ENCODE measurements around the gene FMNL1.
"Not testable (repeated sequence)": the region's sequence is repeated elsewhere in the genome, so short reads cannot be mapped to it uniquely, and the experiment has no call there.

Gene FMNL1, protein sequence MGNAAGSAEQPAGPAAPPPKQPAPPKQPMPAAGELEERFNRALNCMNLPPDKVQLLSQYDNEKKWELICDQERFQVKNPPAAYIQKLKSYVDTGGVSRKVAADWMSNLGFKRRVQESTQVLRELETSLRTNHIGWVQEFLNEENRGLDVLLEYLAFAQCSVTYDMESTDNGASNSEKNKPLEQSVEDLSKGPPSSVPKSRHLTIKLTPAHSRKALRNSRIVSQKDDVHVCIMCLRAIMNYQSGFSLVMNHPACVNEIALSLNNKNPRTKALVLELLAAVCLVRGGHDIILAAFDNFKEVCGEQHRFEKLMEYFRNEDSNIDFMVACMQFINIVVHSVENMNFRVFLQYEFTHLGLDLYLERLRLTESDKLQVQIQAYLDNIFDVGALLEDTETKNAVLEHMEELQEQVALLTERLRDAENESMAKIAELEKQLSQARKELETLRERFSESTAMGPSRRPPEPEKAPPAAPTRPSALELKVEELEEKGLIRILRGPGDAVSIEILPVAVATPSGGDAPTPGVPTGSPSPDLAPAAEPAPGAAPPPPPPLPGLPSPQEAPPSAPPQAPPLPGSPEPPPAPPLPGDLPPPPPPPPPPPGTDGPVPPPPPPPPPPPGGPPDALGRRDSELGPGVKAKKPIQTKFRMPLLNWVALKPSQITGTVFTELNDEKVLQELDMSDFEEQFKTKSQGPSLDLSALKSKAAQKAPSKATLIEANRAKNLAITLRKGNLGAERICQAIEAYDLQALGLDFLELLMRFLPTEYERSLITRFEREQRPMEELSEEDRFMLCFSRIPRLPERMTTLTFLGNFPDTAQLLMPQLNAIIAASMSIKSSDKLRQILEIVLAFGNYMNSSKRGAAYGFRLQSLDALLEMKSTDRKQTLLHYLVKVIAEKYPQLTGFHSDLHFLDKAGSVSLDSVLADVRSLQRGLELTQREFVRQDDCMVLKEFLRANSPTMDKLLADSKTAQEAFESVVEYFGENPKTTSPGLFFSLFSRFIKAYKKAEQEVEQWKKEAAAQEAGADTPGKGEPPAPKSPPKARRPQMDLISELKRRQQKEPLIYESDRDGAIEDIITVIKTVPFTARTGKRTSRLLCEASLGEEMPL

DNA sequence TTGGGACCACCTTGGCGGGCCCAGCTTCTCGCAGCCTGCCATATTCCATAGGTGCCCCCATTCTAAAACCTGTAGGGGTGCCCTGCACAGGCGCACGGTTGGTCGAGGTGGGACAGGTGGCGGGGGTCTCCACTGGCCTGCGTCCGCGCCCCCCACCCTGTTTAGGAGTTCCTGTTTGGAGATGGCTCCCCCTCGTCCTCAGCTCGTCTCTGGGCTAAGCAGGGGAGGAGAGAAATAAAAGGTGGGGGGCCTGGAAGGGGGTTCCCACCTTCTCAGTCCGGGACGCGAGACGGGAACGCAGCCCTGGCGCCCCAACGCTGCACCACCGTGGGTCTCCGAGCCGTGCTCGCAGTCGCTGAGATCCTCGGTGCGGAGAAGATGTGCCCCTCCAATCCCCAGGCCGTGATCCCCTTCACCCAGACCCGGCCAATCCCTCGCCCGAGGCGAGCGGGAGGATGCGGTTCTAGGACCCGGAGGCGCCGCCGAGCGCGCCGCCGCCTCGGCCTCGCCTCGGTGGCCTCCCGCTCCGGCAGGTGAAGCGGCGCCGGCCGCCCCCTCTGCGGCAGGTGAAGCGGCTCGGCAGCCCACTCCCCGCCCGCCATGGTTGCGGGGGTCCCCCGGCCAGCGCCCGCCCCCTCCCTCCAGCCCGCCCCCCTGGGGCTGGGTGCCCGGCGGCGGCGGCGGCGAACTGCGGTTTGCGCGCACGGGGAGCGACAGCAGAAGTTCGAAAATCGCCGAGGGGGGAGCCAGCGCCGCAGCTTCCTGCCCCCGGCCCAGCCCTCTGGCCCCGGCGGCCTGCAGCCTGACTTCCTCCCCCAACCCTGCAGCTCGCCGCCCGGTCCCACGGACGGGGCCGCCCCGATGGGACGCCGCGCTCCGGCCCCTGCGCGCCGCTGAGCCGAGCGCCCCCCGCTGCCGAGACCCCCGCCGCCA is at the start of gene FMNL1:
FMNL1 (plus strand) TSS at position 805 of the 933 bp plus-strand sequence. CDS start 240 bp downstream, outside the sequence.
- DNase-seq, result peak; percentile 8

DNA sequence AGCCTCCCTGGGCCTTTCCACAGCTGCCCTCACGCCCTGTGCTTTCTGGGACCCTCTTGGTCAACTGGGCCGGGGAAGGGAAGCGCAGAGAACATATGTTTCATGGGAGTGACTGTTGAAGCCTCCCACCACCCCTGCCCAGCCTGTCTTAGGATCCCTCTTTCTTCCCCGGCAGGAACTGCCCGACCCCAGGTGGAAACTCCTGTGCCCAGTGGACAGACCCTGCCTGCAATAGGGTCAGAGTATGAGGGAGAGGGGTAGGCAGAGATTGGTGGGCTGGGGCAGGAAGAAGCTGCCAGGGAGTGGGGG is 49.5 kb upstream of the FMNL1 start:
- DNase-seq, result no peak

DNA sequence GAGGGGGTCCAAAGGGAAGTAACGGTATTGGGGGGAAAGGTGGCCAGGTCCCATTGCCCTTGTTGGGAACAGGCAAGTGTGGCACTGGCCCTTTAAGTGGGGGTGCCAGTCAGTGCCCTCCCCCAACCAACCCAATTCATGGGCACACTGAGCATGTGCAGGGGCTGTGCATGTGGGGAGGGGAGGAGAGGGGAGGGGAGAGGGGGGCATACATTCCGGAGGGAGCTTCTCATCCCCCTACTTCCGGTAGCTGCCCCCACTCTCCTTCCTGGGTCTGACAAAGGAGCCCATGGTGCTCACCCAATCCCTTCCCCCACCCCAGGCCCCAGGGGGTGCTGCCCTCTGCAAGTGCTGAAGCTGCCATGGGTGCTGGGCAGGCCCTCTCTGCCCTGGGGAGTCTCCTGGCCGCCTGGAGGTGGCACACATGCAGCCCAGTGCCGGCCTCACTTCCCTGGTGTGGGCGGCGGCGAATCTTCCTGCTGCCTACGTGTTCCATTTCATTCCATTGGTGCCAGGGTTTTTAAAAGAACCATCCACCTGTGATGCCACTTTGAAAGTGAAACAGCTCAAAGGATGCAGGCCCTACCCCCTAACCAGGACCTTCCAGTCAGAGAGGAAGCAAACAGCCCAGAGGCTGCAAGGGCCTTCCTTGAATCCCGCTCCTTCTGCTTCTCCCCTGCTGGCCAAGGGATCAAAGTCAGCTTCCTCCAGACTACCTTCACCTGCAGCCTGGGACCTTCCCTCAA is 49.0 kb upstream of the FMNL1 start:
- no peak for DNase-seq

DNA sequence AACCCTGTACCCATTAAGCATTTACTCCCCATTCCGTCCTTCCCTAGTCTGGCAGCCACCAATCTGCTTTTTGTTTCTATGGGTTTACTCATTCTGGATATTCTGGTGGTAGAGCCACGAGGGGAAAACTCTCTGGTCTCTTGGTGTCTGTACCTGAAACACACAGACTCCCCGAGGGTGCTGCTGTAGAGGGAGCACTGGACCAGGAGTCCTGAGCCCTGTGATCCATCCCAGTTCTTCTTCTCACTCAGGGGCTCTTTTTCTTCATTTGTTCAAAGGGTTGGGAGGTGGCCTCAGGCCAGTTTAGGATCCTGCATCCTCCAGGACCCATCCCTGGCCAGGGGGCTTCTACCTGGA is 45.9 kb upstream of the FMNL1 start:
- DNase-seq, result no peak

DNA sequence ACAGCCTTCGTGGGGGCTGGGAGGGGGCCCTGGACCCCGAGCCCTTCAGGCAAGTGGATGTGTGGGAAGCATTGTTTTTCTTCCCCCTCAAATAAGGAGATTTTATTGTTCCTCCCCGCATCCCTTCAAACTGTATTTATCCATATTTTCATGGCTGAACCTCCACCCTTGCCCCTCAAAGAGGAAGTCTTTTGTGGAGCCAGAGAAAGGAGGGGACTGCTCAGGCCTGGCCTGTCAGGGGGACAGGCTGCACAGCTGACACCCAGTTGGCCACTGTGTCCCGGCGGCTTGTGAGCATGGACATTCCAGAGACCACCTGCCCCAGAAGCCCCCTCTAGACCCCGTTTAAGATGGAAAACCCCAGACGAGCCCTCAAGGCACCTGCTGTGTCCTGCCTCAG is 44.1 kb upstream of the FMNL1 start:
- no peak for DNase-seq

DNA sequence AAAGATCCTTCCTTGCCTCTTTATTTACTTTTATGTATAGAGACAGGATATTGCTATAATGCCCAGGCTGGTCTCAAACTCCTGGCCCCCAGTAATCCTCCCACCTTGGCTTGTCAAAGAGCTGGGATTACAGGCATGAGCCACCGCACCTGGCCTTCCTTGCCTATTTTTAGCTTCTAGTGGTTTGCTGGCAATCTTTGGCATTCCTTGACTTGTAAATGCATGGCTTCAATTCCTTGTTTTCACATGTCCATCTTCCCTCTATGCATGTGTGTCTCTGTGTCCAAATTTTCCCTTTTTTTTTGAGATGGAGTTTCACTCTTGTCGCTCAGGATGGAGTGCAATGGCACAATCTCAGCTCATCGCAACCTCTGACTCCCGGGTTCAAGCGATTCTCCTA is 37.5 kb upstream of the FMNL1 start:
- DNase-seq, result no peak

DNA sequence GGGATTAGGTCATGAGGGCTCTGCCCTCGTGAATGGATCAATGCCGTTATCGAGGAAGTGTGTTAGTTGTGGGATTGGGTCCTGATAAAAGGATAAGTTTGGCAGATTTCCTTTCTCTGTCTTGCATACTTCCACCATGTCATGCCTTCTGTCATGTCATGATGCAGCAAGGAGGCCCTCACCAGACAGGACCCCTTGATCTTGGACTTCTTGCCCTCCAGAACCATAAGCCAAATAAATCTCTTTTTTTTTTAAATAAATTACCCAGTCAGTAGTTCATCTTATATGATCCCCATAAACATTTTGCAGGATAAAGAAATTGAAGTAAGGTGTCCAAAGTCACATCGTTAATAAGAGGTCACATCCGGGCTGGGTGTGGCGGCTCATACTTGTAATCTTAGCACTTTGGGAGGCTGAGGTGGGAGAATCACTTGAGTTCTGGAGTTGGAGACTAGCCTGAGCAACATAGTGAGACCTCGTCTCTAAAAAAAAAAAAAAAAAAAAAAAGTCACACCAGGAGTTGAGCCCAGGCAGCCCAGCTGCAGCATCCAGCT is 34.8 kb upstream of the FMNL1 start:
- DNase-seq, result no peak

DNA sequence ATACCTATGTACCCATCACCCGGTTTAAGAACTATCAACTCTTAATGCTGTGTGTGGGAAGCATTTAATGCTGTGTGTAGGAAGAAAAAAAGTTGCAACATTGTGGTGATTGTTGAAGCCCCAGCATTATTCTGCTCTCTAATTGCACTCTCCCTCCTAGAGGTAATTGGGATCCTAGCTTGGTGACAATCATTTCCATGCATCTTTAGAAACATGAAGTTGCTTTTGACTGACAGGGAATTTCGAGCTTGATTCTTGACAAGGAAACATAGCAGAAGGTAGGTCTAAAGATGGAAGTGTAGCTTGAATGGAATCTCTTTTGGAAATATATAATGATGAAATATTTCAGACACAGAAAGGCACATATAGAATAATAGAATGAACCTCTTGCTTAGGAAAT is 32.7 kb upstream of the FMNL1 start:
- no peak for DNase-seq

DNA sequence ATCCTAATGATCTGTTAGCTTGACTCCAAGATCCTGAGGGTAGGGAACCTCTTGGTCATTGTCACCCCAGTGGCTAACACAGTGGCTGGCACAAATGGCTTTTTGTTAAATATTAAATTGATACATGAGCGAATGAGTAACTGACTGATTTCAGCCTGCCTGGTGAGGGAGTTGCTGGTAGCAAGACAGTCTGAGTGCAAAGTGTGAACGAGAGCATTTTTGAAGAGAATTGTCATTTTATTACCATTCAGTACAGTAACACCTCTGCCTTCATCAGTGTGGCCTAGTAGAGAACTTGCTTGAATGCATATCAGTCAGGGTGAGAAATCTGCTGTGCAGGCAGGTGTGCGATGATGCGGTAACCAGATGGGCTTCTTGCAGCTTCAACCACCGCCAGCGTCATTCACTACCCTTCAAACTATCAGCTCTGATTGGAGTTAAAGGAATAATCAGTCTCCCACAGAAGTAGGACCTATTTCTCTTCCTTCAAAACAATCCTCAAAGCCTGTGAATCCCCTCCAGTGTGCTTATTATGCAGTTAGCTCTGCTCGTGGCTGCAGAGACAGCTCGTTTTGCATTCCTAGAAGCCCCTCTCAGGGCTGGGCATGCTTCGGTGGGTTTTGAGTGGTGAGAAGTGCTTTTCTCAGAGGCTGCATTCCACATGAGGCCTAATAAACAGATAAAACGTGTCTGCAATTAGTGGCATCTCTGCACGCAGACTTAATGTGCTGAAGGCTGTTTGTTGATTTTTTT is 31.0 kb upstream of the FMNL1 start:
- peak; percentile 76 for DNase-seq

DNA sequence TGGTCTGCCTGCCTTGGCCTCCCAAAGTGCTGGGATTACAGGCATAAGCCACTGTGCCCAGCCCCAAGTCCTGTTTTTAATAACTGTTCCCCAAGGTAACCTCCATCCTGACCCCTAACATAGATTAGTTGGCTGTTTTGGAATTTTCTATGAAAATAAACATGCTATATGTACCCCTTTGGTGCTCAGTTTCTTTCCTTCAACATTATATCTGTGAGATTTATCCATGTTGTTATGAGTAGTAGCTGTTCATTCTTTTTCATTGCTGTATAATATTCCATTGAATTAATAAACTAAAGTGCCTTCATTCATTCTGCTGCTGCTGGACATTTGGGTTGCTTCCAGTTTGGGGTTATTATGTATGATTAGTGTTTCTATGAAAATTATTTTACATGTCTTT is 26.3 kb upstream of the FMNL1 start:
- no peak for DNase-seq

DNA sequence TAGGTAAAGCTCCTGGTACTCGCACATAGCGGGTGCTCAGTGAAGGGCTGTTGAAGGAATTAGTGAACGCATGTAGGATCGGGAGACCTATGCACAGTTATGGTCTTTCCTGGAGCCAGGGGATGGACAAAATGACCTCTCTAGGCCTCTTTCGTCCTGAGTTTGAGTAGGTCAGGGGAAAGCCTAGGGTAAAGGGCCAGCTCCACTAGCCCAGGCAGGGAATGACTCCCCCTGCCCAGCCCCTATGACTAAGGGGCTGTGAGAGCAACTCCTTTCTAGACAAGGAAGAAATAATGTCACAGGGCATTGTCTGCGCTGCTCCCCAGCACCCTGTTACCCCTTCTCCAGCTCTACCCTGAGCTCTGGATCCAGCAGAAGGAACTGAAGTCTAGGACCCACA is 24.6 kb upstream of the FMNL1 start:
- DNase-seq, result no peak

DNA sequence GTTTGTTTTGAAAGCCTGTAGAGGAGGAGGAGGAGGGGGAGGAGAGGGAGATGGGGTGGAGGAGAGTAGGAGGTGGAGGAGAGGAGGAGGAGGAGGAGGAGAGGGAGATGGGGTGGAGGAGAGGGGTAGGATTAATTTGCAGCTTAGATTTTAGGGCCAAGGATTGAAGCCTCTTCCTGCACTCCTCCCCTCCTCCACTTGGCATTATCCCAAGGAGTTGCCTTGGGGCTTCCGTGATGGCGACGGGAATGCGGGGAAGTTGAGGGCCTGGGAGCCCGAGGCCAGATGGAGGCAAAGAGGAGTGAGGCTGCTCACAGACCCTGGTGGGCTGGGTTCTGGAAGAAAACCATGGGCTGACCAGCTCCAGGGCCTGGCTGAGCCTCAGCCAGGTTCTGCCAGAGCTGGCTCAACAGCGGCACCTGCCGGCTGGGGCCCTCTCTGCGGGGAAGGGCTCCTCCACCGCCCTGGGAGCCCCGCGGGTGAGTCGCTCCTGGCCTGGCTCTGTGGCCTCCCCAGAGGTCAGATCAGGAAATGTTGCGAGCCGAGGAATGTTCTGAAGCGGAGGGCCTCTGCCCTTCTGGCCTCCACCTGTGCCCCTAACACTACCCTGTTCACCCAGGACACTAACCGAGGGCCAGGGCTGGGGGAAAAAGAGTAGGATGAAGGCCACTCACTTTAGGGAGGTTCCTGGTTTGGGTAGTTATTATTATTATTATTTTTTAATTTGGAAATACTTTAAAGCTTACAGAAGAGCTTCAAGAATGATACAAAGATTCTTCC is 23.9 kb upstream of the FMNL1 start:
- peak; percentile 69 for DNase-seq

DNA sequence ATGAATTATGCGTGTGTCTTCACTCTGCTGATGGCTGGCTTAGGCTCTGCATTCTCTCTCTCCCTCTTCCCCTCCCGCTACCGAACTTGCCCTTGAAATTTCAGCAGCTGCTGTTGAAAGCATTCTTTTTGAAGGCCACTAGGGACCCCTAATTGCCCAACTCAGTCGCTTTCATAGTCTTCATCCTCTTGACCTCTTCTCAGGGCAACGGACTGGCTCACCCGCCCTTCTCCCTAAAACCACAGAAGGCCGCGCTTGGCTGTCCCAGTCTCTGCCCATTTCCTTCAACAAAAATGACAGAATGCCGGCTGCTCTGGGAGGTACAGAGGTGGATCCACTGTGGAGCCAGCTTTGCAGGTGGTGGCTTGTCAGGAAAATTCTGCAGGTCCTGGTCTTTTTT is 21.0 kb upstream of the FMNL1 start:
- no peak for DNase-seq

DNA sequence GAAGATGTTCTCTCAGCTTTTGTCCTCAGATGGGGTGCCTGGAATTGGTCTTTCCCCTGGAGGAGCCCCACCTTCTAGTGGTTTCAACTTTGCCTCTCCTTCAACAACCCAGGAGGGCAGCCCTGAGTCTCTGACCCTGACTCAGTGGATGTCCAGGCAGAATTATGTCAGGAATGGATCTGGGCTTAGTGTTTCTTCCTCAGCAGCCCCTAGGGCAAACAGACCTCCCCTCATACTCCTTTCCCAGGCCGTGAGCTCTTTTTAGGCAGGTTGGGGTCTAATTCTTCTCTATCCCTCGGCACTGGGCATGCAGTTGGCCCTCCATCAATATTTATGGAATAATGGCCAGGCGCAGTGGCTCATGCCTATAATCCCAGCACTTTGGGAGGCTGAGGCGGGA is 20.2 kb upstream of the FMNL1 start:
- DNase-seq, result no peak

DNA sequence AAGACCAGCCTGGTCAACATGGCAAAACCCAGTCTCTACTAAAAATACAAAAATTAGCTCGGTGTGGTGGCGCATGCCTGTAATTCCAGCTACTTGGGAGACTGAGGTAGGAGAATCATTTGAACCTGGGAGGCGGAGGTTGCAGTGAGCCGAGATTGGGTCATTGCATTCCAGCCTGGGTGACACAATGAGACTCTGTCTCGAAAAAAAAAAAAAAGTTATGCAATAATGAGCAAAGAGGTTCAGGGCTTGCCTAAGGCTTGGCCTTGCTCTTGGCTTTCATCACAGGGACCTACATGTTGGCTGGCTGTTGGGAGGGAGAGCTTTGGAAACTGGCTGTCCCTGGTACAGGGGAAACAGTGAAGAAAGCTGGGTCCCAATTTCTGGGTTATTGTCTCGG is 19.8 kb upstream of the FMNL1 start:
- DNase-seq, result not testable (repeated sequence)

DNA sequence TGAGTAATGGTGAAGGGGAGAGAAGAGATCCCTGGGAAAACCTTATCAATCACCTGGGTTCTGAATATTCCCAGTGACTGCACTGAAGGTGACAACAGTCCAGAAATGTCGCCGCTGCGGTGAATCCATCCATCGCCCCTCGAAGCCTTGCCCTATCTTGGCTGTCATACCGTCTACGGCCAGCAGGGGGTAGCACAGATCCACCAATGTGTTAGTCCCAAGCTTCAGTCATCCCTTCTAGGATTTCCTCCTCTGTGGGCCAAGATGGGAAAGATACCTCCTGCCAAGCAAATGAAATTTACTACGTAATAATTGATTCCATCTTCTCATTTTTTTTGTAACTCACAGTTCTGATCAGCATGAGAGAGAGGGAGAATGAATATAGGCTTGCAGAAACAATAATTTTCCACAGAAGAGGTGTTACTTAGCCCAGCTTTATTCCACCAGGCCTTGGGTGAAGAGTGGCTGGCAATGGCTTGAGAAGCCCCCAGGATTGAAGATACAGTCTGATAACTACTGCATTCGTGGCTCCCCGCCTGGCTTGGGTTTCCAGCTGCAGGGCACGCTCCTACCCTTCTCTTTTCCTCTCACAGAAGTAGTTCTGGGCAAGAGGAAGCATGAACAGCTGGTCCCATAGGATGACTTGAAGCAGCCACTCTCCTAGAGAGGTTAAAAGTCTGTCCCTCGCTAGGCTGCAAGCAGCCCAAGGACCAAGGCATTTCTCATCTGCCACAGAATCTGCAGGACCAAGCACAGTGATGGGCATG is 2.6 kb upstream of the FMNL1 start:
- peak; percentile 88 for DNase-seq

DNA sequence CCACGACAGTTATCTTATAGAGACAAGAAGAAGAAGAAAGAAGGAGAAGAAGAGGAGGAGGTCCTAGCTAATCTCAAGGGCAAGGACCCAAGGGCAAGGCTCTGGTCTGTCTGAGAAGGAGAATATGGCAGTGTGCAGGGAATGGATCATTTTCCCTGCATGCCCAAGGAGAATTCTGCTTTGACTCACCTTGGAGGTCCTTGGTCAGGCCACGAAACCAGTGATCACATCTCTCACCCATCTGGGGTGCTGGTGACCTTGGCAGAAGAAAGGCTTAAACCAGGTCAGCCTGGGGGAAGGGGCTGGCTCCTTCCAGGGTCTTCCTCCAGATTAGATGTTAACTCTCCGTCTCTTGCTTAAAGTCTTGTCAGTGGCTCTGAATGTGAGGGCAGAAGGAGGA is 1.6 kb upstream of the FMNL1 start:
- DNase-seq, result no peak

DNA sequence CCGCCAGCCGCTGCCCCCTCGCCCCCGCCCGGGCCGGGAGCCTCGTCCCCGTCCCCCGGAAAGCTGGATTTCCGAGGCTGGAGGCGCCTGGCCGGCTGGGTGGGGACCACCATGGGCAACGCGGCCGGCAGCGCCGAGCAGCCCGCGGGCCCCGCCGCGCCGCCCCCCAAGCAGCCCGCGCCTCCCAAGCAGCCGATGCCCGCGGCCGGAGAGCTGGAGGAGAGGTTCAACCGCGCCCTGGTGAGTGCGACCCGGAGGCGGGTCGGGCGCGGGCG is 266 bp downstream of the FMNL1 start:
- no peak for DNase-seq

DNA sequence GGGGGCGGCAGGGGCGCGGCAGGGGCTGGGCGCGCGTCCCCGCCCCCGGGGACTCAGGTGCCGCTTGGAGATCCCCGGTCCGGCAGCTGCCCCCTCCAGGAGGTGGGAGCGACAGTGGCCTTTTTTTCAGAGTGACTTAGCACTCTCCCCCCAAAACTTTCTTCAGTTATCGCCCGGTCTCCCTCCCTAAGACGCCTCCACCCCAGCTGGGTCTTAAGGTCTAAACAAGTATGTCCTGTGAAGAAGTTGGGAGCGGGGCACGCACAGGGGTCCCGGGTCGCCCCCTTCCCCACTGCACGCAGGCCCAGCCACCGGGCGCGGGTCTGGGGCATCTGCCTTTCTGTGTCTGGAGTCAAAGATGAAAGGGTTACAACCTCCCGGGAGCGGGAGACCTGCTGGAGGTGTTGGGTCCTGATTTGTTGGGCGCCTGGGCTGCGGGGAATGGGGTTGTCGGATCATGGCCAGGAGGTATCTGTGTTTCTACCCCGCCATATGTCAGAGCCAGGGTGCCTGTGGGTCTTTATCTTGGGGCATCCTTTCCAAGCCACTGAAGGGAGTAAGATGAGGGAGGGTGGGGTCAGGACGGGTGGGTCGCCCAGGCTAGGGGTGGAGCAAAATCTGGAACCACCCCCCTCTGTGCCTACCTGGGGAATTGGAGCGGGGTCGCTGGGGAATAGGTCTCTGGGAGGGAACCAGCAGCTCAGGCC is 757 bp downstream of the FMNL1 start:
- DNase-seq, result peak; percentile 26

Data from NCI-H2171 treated with DMSO at 0.1 percent for 48 hours (cell line).